ENCODE measurements around the gene FGGY.

FGGY gene

DNA sequence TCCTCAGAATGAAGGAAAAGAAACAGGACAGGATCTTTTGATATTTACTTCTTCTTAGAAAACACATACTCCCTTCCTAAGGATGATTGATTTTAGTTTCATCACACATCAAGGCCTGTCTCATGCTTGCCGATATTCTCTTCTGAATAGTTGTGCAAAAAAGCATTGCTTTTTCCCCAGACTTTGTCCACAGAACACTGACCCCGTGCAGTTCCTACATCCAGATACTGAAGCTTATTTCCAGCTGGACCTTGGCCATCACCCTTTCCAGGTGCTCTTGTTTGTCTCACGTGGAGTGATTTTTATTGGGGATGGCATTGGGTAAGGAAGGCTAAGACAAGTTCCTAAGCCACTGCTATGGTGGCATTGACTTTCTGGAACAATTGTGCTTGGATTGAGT lies 320.5 kb downstream of the FGGY start:
- H3K36me3 ChIP-seq (ENCODE audit: low read depth) = no peaks in the 10 kb centered on the region
- TF ChIP-seq, protein P1, sequence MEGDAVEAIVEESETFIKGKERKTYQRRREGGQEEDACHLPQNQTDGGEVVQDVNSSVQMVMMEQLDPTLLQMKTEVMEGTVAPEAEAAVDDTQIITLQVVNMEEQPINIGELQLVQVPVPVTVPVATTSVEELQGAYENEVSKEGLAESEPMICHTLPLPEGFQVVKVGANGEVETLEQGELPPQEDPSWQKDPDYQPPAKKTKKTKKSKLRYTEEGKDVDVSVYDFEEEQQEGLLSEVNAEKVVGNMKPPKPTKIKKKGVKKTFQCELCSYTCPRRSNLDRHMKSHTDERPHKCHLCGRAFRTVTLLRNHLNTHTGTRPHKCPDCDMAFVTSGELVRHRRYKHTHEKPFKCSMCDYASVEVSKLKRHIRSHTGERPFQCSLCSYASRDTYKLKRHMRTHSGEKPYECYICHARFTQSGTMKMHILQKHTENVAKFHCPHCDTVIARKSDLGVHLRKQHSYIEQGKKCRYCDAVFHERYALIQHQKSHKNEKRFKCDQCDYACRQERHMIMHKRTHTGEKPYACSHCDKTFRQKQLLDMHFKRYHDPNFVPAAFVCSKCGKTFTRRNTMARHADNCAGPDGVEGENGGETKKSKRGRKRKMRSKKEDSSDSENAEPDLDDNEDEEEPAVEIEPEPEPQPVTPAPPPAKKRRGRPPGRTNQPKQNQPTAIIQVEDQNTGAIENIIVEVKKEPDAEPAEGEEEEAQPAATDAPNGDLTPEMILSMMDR (IDR thresholded peaks at IDR 0.05; ENCODE audit: poor library complexity, severe bottlenecking) = no peak
- DNase-seq (ENCODE audit: low spot score) = no peak
- no peak overlapping the region for H3K27ac ChIP-seq (ENCODE audit: poor library complexity, severe bottlenecking)
- no peaks in the 10 kb centered on the region for H3K4me1 ChIP-seq (ENCODE audit: insufficient read depth, poor library complexity, severe bottlenecking)
- no peak for ATAC-seq (ENCODE audit: low read depth)
- no peaks in the 10 kb centered on the region for H3K9me3 ChIP-seq (ENCODE audit: severe bottlenecking)
- no peak overlapping the region for H3K4me3 ChIP-seq (ENCODE audit: severe bottlenecking)
- no peaks in the 10 kb centered on the region for H3K27me3 ChIP-seq (ENCODE audit: insufficient read depth, poor library complexity, severe bottlenecking)

DNA sequence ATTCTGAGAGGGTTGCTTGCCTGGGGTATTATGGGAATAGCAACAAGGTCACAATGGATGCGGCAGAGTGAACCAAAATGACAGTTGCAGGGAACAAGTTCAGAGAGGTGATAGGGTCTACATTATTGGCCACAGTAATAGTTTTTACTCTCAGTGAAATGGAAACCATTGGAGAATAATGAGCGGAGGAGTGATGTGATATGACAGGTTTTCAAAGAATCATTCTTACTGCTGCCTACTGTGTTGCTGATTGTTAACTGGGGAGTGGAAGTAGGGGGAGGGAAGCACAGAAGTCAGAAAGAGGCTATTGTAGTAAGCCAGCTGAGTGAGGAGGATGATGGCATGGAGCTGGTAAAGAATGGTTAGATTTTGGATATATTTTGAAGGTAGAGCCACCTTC lies 322.7 kb downstream of the FGGY start:
- no peak overlapping the region for H3K4me3 ChIP-seq (ENCODE audit: severe bottlenecking)
- H3K4me1 ChIP-seq (ENCODE audit: insufficient read depth, poor library complexity, severe bottlenecking) = no peaks in the 10 kb centered on the region
- DNase-seq (ENCODE audit: low spot score) (no peak), ATAC-seq (ENCODE audit: low read depth) (no peak)
- H3K9me3 ChIP-seq (ENCODE audit: severe bottlenecking) = no peaks in the 10 kb centered on the region
- TF ChIP-seq, protein P1 (IDR thresholded peaks at IDR 0.05; ENCODE audit: poor library complexity, severe bottlenecking) = no peak
- no peaks in the 10 kb centered on the region for H3K27me3 ChIP-seq (ENCODE audit: insufficient read depth, poor library complexity, severe bottlenecking)
- no peaks in the 10 kb centered on the region for H3K36me3 ChIP-seq (ENCODE audit: low read depth)
- no peak overlapping the region for H3K27ac ChIP-seq (ENCODE audit: poor library complexity, severe bottlenecking)

DNA sequence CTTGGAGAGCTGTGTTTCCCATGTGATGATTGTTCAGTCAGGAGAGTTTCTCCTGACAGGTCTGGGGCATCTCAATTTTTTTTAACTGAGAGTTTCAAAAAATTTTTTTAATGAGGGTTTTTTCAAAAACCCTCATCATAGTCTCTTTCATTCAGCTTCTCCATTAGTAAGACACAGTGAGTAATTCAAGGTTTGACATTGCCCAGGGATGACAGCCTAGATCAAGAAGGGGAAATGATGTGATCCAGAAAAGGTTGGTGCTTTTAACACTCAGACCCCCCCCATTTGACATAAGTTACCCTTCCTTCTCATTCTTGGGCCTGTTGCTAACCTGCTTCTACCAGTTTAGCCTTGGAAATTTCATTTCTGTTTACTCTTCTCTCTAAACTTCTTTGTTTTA lies 328.5 kb downstream of the FGGY start:
- H3K27me3 ChIP-seq (ENCODE audit: insufficient read depth, poor library complexity, severe bottlenecking) = no peaks in the 10 kb centered on the region
- H3K4me1 ChIP-seq (ENCODE audit: insufficient read depth, poor library complexity, severe bottlenecking) = no peaks in the 10 kb centered on the region
- H3K9me3 ChIP-seq (ENCODE audit: severe bottlenecking) = no peaks in the 10 kb centered on the region
- no peak overlapping the region for H3K4me3 ChIP-seq (ENCODE audit: severe bottlenecking)
- TF ChIP-seq, protein P1 (IDR thresholded peaks at IDR 0.05; ENCODE audit: poor library complexity, severe bottlenecking) = no peak
- ATAC-seq (ENCODE audit: low read depth) = no peak
- no peak overlapping the region for H3K27ac ChIP-seq (ENCODE audit: poor library complexity, severe bottlenecking)
- no peaks in the 10 kb centered on the region for H3K36me3 ChIP-seq (ENCODE audit: low read depth)
- DNase-seq (ENCODE audit: low spot score) = no peak

DNA sequence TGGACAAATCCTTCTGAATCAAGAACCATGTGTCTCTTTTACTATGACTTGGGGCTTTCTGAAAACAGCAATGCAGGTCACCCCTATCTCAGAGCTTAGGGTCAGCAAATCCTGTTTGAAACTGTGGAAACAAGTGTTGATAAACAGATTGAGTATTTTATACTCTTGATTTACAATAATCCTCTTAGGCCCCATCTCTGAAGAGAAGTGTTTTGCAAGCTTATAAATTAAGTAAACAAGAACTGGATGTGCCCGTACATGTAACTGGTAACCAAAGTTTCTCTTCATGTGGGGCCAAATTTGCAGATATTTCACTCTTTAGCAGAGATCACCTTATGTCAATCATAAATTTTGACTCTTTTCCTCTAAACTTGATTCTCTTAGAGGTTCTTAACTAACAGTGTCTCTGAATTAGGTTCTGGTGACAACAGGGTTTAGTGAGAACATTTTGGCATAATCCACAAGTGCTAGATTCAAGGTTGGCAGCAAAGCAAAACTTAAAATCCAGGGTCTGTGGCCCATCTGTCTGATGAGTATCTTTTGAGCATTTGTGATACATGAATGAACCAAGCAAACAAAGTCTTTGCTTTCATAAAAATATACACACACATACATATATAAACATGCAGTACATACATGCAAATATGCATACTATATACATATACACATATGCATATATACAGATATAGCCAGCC lies 334.8 kb downstream of the FGGY start:
- no peaks in the 10 kb centered on the region for H3K36me3 ChIP-seq (ENCODE audit: low read depth)
- H3K27me3 ChIP-seq (ENCODE audit: insufficient read depth, poor library complexity, severe bottlenecking) = no peaks in the 10 kb centered on the region
- TF ChIP-seq, protein P1 (IDR thresholded peaks at IDR 0.05; ENCODE audit: poor library complexity, severe bottlenecking) = no peak
- H3K27ac ChIP-seq (ENCODE audit: poor library complexity, severe bottlenecking) = no peak overlapping the region
- ATAC-seq (ENCODE audit: low read depth) (no peak), DNase-seq (ENCODE audit: low spot score) (no peak)
- H3K4me3 ChIP-seq (ENCODE audit: severe bottlenecking) = no peak overlapping the region
- H3K4me1 ChIP-seq (ENCODE audit: insufficient read depth, poor library complexity, severe bottlenecking) = peaks cover 9% of the 10 kb centered on the region
- no peaks in the 10 kb centered on the region for H3K9me3 ChIP-seq (ENCODE audit: severe bottlenecking)

DNA sequence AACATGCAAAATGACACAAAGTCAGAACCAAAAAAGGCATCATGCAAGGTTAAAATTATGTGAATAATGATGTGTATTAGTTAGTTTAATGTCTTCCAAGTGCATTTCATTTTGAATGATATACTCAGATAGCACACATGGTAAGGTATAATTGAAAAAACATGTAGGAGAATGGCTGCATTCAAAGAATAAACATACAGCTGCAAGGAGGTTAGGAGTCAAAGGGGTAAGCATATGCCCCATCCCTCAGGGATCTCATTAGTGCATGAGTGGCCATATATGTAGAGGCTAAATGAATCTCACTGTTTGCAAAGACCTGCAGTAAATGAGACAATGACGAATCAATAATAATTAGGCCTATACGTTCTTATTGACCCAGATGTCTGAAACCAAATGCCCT lies 338.2 kb downstream of the FGGY start:
- H3K9me3 ChIP-seq (ENCODE audit: severe bottlenecking) = no peaks in the 10 kb centered on the region
- H3K27ac ChIP-seq (ENCODE audit: poor library complexity, severe bottlenecking) = no peak overlapping the region
- no peak for DNase-seq (ENCODE audit: low spot score)
- H3K4me1 ChIP-seq (ENCODE audit: insufficient read depth, poor library complexity, severe bottlenecking) = peaks cover 9% of the 10 kb centered on the region
- ATAC-seq (ENCODE audit: low read depth) = no peak
- H3K36me3 ChIP-seq (ENCODE audit: low read depth) = no peaks in the 10 kb centered on the region
- TF ChIP-seq, protein P1 (IDR thresholded peaks at IDR 0.05; ENCODE audit: poor library complexity, severe bottlenecking) = no peak
- no peak overlapping the region for H3K4me3 ChIP-seq (ENCODE audit: severe bottlenecking)
- H3K27me3 ChIP-seq (ENCODE audit: insufficient read depth, poor library complexity, severe bottlenecking) = no peaks in the 10 kb centered on the region
